GM19193 (cell line): ENCODE results near the gene CUTC.

Experiments
- POLR2A ChIP-seq: IDR thresholded peaks from 4 replicates; pipeline ENCODE4 v1.6.1; 2011; ENCODE audit not compliant: insufficient read depth, insufficient read length; ENCODE audit errors: extremely low read depth

Gene CUTC

GRCh38 chr10:99787782-99788445 is 55.9 kb downstream of the CUTC start:
- no peak for TF ChIP-seq POLR2A

GRCh38 chr10:99788598-99789256 is 56.7 kb downstream of the CUTC start:
- TF ChIP-seq POLR2A, result no peak

- no peak for TF ChIP-seq POLR2A
These were observed 59.8 kb downstream of the CUTC start for GRCh38 chr10:99791831-99792230.

GRCh38 chr10:99793819-99794218 is 61.8 kb downstream of the CUTC start:
- no peak for TF ChIP-seq POLR2A

DNA sequence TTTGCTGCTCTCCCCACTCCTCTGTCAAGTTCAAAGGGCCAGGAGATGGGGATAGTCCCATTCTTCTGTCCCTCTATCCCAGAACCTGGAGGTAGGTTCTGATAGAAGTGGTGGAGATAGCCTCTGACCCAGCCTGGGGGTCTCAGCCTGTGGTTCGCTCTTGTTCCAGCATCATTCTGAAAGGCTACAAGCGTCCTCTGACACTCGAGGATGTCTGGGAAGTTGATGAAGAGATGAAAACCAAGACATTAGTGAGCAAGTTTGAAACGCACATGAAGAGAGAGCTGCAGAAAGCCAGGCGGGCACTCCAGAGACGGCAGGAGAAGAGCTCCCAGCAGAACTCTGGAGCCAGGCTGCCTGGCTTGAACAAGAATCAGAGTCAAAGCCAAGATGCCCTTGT is 64.9 kb downstream of the CUTC start:
- TF ChIP-seq POLR2A, result no peak

DNA sequence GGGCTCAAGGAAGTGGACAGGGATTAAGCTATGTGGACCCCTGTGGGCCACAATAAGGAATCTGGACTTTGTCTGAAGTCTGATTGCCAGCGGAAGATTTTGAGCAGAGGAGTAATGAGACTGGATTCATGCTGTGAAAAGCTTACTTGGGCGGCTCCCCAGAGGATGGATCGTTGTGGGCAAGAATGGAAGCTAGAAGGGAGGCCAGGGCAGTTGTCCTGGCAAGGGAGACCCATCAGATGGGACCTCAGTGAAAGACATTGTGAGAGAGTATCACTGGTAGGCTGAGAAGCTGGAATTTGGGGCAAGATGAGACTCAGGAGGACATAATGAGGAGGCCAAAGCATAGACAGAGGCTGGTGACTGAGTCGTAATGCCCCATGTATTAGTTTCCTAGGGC is 66.0 kb downstream of the CUTC start:
- no peak for TF ChIP-seq POLR2A

GRCh38 chr10:99798920-99799319 is 66.9 kb downstream of the CUTC start:
- TF ChIP-seq POLR2A, result no peak

GRCh38 chr10:99799613-99800012 is 67.6 kb downstream of the CUTC start:
- TF ChIP-seq POLR2A, result no peak

GRCh38 chr10:99804471-99804870 is 72.4 kb downstream of the CUTC start:
- TF ChIP-seq POLR2A, result no peak

DNA sequence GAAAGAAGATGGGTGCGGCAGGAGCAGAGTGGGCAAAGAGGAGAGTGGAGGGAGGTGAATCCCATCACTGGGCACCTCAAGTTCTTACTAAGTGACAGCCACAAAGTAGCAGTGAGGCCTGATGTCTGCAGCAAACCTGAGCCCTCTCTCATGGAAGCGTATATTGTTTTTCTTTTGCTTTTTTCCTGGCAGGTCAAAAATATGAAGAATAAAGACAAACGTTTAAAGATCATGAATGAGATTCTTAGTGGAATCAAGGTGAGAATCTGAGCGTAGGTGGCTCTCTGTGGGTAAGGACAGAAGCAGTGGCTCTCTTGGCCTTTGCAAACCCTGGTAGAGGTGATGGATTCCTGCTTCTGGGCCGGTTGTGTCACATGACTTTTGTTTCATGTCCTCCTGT is 73.2 kb downstream of the CUTC start:
- TF ChIP-seq POLR2A, result no peak
